Measurements from ENCODE around the gene AMIGO1.
A peak's percentile ranks its signal among the peaks of the same experiment; 100 is the strongest.

The AMIGO1 gene, protein sequence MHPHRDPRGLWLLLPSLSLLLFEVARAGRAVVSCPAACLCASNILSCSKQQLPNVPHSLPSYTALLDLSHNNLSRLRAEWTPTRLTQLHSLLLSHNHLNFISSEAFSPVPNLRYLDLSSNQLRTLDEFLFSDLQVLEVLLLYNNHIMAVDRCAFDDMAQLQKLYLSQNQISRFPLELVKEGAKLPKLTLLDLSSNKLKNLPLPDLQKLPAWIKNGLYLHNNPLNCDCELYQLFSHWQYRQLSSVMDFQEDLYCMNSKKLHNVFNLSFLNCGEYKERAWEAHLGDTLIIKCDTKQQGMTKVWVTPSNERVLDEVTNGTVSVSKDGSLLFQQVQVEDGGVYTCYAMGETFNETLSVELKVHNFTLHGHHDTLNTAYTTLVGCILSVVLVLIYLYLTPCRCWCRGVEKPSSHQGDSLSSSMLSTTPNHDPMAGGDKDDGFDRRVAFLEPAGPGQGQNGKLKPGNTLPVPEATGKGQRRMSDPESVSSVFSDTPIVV

DNA sequence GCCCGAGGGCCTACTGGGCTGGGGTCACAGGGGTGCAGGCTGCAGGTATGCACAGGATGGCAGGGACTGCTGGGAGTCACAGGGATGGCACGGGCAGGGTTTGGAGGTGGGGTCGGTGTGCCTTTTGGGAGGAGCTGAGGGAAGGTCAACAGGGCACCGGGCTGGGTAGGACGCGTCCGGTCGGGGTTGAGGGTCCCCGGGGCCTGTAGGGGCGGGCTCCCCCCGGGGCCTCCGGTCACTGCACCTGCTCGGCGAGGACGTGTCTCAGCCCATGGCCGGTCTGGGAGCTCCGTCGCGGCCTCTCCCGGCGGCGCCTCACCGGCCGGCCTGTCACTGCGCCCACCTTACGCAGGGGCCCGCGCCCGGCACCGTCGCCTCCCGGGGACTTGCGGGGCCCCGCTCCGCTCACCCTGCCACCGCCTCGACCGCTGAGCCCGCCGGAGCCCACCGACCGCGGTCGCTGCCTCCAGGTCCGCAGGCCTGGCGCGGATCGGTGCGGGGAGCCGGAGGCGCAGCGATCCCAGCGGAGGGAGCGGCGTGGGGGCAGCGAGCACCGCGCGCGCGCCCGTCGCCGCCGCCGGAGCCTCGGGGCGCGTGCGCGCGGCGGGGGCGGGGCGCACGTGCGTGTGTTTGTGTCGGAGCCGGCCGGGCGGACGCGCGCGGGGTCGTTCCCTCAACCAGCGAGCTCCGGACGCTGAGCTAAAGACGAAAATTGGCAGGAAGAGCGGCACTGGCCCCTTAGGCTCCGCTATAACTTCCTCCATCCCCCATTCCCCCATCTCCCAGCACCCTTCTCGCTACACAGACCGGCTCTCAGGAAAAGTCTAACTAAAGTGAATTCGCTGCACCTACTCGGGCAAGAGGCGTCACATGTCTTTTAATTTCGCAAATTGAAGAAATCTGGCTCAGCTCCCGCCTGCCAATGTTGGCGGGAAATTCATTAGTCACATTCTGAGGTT is at the start of gene AMIGO1:
Gene AMIGO1 (minus strand): TSS at position 552 of the 959 bp plus-strand sequence. CDS start 815 bp downstream, outside the sequence.
- H3K4me3 ChIP-seq: peak within 1 kb of the TSS; percentile 81
- H3K27ac ChIP-seq: peak within 1 kb of the TSS in 1 of 2 donors; percentile 65
- DNase-seq (ENCODE audit: low spot score): no peak
- TF ChIP-seq, protein P1, sequence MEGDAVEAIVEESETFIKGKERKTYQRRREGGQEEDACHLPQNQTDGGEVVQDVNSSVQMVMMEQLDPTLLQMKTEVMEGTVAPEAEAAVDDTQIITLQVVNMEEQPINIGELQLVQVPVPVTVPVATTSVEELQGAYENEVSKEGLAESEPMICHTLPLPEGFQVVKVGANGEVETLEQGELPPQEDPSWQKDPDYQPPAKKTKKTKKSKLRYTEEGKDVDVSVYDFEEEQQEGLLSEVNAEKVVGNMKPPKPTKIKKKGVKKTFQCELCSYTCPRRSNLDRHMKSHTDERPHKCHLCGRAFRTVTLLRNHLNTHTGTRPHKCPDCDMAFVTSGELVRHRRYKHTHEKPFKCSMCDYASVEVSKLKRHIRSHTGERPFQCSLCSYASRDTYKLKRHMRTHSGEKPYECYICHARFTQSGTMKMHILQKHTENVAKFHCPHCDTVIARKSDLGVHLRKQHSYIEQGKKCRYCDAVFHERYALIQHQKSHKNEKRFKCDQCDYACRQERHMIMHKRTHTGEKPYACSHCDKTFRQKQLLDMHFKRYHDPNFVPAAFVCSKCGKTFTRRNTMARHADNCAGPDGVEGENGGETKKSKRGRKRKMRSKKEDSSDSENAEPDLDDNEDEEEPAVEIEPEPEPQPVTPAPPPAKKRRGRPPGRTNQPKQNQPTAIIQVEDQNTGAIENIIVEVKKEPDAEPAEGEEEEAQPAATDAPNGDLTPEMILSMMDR (IDR thresholded peaks at IDR 0.05): no peak

DNA sequence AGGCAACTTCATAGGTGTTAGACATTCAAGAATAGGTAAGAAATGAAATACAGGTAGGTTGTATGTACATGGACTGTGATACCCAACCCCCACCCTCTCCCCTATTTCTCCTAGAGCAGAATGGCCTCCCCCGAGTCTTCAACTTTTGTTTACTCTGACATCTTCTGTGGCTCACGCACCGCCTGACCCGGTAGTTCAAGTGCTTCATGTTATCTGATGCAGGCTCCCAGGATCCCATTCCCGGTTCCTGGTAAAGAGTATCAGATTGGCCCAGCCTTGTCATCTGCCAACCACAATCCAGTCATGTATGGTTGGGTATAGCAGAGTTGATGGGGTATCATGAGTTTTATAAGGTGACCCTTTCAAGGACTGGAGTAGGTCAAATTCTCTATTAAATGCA is 48.0 kb upstream of the AMIGO1 start:
- no peak overlapping the region for H3K27ac ChIP-seq
- TF ChIP-seq, protein P1 (IDR thresholded peaks at IDR 0.05): no peak
- no peak for DNase-seq (ENCODE audit: low spot score)
- H3K4me3 ChIP-seq: no peak overlapping the region

DNA sequence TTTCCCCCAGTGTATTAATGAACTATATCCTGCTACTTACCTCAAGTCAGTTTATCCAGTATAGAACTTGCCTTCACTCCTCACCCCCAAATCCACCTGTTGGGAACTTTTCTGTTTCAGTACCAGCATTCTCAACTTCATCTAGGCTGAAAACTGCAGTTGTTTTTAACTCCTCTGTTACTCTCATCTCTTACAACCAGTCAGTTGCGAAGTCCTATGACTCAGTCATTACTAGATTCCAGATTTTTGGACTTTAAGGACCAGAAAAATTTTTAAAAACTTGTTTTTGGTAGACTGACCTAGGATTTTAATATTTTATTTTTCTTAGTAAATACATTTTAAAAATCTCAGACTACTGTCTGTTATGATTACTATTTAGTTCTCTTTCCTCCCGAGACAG is 47.0 kb upstream of the AMIGO1 start:
- TF ChIP-seq, protein P1 (IDR thresholded peaks at IDR 0.05): no peak
- DNase-seq (ENCODE audit: low spot score): no peak
- Histone ChIP-seq H3K27ac (no peak overlapping the region), H3K4me3 (no peak overlapping the region)

DNA sequence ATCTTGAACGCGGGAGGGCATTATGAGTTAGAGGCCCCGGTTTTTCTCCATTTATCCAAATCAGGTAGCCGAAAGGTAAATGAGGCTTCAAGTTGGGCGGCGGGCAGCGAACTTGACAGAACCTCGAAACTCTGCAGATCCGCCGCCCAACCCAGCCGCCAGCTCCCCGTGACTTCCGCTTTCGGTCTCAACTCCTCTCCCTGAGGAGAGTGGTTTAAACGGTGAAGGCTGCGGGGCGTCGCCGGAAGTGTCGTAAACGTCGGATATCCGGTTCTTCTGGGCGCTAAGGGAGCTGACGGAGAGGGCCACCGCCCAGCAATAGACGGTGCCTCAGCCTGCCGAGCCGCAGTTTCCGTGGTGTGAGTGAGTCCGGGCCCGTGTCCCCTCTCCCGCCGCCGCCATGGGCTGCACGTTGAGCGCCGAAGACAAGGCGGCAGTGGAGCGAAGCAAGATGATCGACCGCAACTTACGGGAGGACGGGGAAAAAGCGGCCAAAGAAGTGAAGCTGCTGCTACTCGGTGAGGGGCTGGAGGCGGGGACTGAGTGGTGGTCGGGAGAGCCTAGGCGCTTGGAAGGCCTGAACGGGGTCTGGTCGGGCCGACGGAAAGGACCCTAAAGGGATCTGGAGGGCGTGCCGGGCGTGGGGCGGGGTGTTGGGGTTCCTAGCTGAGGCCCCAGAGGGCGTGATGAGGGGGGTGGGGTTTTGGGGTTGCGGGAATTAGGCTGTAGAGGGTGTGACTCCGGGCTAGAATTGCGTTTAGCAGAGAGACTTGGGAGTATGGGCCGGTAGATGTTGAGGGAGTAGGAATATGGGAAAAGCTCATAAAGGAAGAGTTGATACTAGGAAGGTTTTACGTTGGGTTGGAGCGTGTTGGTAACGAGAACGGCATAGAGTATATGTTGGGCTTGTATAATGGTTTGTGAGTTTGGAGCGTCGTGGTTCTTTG is 39.1 kb upstream of the AMIGO1 start, which contains the start of gene GNAI3:
Gene GNAI3 (plus strand): TSS at position 295 of the 947 bp plus-strand sequence. CDS start 106 bp downstream, at position 401.
- TF ChIP-seq, protein P1 (IDR thresholded peaks at IDR 0.05): no peak
- DNase-seq (ENCODE audit: low spot score): peak; percentile 98
- H3K27ac ChIP-seq: peak within 1 kb of the TSS; percentile 96 to 97
- H3K4me3 ChIP-seq: peak within 1 kb of the TSS; percentile 90

DNA sequence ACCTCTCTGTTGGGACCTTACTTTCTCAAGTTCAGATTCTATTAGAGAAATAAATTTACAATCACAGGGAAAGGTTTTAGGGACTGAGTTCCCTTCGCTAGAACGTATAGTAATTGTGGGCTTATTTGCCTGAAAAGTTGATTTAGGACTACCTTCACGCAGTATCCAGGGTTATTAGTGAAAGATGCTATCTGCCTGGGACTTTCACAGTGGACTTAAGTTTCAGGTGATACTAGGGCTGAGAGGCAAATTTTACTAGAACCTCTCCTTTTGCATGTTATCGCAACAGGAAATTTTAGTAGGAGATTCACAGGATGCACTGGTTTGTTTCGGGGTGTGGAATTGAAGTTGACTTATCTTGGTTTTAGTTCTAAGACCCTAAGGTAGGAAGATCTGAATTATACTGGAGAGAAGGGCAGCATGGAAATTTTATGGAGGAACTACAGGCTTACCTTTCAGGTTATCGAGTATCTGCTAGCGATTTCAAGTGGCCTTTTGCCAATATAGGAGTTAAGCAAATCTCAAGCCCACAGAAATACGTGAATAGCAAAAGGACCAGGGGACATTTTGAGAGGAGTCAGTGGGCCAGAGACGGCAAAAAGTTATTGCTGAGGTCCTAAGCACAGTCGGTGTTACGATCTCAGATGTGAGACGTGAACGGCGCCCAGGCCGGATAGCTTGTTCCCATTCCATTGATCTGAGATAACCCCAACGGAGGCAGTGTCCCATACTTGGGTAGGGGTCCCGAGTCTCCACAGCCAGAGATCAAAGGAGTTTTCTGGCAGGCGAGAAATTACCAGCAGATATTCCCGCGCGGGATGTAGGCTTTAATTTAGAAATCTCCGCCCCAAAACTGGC is 38.2 kb upstream of the AMIGO1 start:
- peak overlapping the region; percentile 96 to 97 for H3K27ac ChIP-seq
- peak overlapping the region; percentile 90 for H3K4me3 ChIP-seq
- no peak for DNase-seq (ENCODE audit: low spot score)
- TF ChIP-seq, protein P1 (IDR thresholded peaks at IDR 0.05): no peak

Data from coronary artery (tissue), 2 donors.